ENCODE results near the gene RBMS1. TPM values are rescaled to one million over a fixed set of nuclear protein-coding genes. Genes with fewer than 3 reads are reported as not detected.
A peak's percentile ranks its signal among the peaks of the same experiment; 100 is the strongest.

RBMS1 gene
- total RNA-seq, 4 donors from 2014 or later, result 13.0 to 24.5 (median 14.1) TPM

DNA sequence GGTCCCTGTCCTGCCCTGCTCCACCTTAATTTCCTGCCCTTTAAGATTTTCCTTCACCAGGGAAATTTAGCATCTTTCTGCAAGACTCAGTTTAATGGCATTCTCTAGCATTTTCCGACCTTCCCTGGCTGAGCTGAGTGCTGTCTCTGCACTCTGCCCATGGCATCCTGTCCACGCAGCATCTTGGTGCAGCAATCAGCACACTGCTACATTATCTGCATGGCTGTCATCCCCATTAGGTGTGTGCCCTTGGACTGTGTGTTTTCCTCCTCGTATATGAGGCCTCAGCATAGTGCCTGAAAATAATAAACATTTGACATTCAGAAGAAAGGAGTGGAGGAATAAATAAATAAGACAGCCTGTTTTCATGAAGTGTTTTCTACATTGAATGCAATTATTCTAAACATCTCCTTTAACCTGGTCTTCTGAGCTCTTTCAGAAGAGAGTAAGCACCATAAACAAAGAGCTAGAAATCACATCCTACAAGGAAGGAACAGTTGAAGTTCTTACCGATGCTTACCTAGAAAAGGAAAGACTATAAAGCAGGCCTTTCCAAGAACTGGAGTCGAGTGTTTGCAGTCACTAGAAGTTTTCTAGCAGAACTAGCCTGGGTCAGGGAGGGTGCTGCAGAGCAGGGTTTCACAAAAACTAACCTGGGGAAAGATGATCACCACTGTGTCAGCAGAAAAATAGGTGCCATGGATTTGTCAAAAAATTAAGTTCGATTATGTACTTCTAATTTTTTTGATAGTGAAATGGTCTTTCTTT lies 162.2 kb downstream of the RBMS1 start:
- H3K9me3 ChIP-seq, result no peaks in the 10 kb centered on the region
- DNase-seq, result no peak
- H3K27ac ChIP-seq, result no peak overlapping the region
- no peak overlapping the region for H3K4me3 ChIP-seq
- in situ Hi-C loops (cut with MboI; ENCODE audit: low sequenced_read_pairs in 4 of 4) (no loop called here), intact Hi-C loops (cut with DNase I; ENCODE audit: low total_unique reads) (loop anchor here (5.0 kb wide), 1 partner anchor 76 kb away; no protein-coding TSS in a partner anchor)
- peaks cover 66 to 76% of the 10 kb centered on the region in 2 donors for H3K4me1 ChIP-seq
- no peak for TF ChIP-seq POLR2A (IDR thresholded peaks at IDR 0.05)
- TF ChIP-seq, protein P1, sequence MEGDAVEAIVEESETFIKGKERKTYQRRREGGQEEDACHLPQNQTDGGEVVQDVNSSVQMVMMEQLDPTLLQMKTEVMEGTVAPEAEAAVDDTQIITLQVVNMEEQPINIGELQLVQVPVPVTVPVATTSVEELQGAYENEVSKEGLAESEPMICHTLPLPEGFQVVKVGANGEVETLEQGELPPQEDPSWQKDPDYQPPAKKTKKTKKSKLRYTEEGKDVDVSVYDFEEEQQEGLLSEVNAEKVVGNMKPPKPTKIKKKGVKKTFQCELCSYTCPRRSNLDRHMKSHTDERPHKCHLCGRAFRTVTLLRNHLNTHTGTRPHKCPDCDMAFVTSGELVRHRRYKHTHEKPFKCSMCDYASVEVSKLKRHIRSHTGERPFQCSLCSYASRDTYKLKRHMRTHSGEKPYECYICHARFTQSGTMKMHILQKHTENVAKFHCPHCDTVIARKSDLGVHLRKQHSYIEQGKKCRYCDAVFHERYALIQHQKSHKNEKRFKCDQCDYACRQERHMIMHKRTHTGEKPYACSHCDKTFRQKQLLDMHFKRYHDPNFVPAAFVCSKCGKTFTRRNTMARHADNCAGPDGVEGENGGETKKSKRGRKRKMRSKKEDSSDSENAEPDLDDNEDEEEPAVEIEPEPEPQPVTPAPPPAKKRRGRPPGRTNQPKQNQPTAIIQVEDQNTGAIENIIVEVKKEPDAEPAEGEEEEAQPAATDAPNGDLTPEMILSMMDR (IDR thresholded peaks at IDR 0.05 in 4 of 5, conservative IDR thresholded peaks at IDR 0.05 in 1 of 5), result no peak
- ATAC-seq, result no peak
- no peaks in the 10 kb centered on the region for H3K27me3 ChIP-seq
- no peaks in the 10 kb centered on the region for H3K36me3 ChIP-seq

DNA sequence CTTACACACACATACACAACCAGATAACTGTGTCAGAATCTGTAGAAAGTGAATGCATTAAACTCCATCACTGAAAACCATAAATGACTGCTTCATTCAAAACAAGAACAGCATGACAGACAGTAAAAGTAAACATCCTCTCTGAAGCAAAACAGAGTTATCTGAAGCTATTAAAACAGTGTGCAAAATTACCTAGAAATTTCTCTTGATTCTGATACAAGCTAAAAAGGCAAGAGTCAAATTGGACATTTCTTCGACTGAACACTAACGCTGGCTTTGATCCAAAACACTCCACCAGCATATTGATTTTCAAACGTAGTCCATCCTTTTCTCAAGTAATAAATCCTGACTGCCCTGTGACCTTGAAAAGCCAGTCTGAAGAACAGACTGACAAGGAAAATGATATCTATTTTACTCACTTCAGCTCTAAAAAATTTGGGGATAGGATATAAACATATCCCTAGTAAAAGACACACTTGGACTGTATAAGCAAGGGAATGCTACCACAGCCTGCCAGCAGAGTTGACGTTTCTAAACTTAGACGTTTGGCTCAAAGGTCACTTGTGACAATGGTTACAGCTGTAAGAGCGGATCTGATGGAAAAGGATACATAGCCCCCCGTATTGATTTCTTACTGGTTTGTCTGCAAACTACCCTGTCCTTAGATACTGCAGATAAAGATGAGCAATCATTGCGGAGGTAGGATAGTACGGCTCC lies 164.6 kb downstream of the RBMS1 start:
- peak overlapping the region in 1 of 4 donors; percentile 9 for H3K4me3 ChIP-seq

DNA sequence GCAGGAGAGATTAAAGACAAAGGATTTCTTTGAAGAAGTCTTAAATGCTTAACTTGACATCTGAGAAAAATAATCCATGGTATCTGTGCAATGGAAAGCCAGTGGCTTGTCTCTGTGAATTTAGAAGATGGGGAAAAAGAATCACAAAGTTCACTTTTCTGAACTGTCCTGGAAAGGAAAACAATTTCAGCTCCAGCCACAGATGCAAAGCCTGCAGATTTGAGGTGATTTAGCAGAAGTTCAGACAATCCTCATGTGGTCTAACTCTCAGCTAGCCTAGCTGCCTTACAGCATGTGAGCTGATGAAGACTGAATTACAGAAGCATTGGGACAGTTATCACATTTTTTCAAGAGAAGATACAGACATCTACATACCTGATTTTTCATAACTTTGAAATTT lies 166.8 kb downstream of the RBMS1 start:
- no peak overlapping the region for H3K4me3 ChIP-seq
- ATAC-seq (no peak), DNase-seq (no peak)
- intact Hi-C loops (cut with DNase I; ENCODE audit: low total_unique reads), result loop anchor here (5.0 to 10.0 kb wide), 2 partner anchors 212 to 666 kb away; no protein-coding TSS in a partner anchor
- no peaks in the 10 kb centered on the region for H3K36me3 ChIP-seq
- in situ Hi-C loops (cut with MboI; ENCODE audit: low sequenced_read_pairs in 4 of 4), result no loop called here
- no peaks in the 10 kb centered on the region for H3K27me3 ChIP-seq
- H3K9me3 ChIP-seq, result no peaks in the 10 kb centered on the region
- H3K4me1 ChIP-seq, result peaks cover 52 to 62% of the 10 kb centered on the region in 2 donors
- no peak for TF ChIP-seq POLR2A (IDR thresholded peaks at IDR 0.05)
- TF ChIP-seq, protein P1 (IDR thresholded peaks at IDR 0.05 in 4 of 5, conservative IDR thresholded peaks at IDR 0.05 in 1 of 5), result no peak
- H3K27ac ChIP-seq, result no peak overlapping the region

More for the DNA sequence above, 164.6 kb downstream of the RBMS1 start:
- ATAC-seq, result peak; percentile 34 to 53
- no peaks in the 10 kb centered on the region for H3K9me3 ChIP-seq
- no peaks in the 10 kb centered on the region for H3K27me3 ChIP-seq
- in situ Hi-C loops (cut with MboI; ENCODE audit: low sequenced_read_pairs in 4 of 4) (no loop called here), intact Hi-C loops (cut with DNase I; ENCODE audit: low total_unique reads) (loop anchor here (5.0 to 10.0 kb wide), 2 partner anchors 214 to 663 kb away; no protein-coding TSS in a partner anchor)
- peaks cover 59 to 70% of the 10 kb centered on the region in 2 donors for H3K4me1 ChIP-seq
- no peak overlapping the region for H3K27ac ChIP-seq
- no peak for TF ChIP-seq POLR2A (IDR thresholded peaks at IDR 0.05)
- TF ChIP-seq, protein P1 (IDR thresholded peaks at IDR 0.05 in 4 of 5, conservative IDR thresholded peaks at IDR 0.05 in 1 of 5), result no peak
- DNase-seq, result no peak
- no peaks in the 10 kb centered on the region for H3K36me3 ChIP-seq

DNA sequence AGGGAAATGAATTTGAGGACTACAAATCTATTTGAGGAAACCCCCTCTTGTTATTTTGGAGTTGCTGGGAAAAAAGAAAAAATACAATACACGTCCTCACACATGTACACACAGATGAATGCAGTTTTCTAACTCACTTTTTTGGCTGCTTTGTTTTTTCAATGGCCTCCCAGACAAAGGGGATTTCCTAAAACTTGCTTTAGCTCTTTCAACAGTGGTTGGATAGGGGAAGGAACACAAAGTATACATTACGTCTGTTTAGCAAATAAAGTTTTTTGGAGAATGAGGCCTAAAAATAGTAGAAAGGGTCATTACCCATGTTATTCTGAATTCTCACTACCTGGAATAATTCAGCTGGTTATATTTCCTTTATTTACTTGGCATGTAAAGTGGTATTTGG lies 168.2 kb downstream of the RBMS1 start:
- no peak overlapping the region for H3K27ac ChIP-seq
- in situ Hi-C loops (cut with MboI; ENCODE audit: low sequenced_read_pairs in 4 of 4), result no loop called here
- no peak overlapping the region for H3K4me3 ChIP-seq
- no peaks in the 10 kb centered on the region for H3K9me3 ChIP-seq
- no peak for ATAC-seq
- intact Hi-C loops (cut with DNase I; ENCODE audit: low total_unique reads), result loop anchor here (5.0 to 10.0 kb wide), 2 partner anchors 211 to 667 kb away; no protein-coding TSS in a partner anchor
- no peak for DNase-seq
- TF ChIP-seq, protein P1 (IDR thresholded peaks at IDR 0.05 in 4 of 5, conservative IDR thresholded peaks at IDR 0.05 in 1 of 5), result no peak
- no peak for TF ChIP-seq POLR2A (IDR thresholded peaks at IDR 0.05)
- no peaks in the 10 kb centered on the region for H3K36me3 ChIP-seq
- H3K27me3 ChIP-seq, result no peaks in the 10 kb centered on the region
- peaks cover 54 to 57% of the 10 kb centered on the region in 2 donors for H3K4me1 ChIP-seq
